Endothelial cell of umbilical vein (primary cell): ENCODE results near the gene CCDC85C. TPM values are rescaled to one million over a fixed set of nuclear protein-coding genes. Genes with fewer than 3 reads are reported as not detected.

Experiments
- BruUV-seq: library from RNA; stranded (reverse); fragments of 400-500 nt; replicated peaks from 2 replicates; lab custom pipeline; 2021; lab: Mats Ljungman, UMichigan
- CTCF ChIA-PET: fragments of 300-600, 350-600 bp; sonication (Branson Sonifier 250); formaldehyde crosslinking; loops from one replicate; lab custom pipeline; 2021; ENCODE audit warnings: antibody characterized with exemption, inconsistent platforms; lab: Charles Lee
- POLR2A ChIA-PET: fragments of 300-600, 350-600 bp; sonication (Branson Sonifier 250); formaldehyde crosslinking; loops from one replicate; lab custom pipeline; 2021; ENCODE audit warnings: antibody characterized with exemption, inconsistent platforms; lab: Charles Lee
- DNase-seq: peaks from one replicate; pipeline ENCODE4 v3.0.0-alpha.2; 2011; ENCODE audit warnings: low read depth, low spot score
- FAIRE-seq: peaks from 2 replicates; lab custom pipeline; 2011; peaks lifted over from hg19 to GRCh38; lab: Jason Lieb, UNC
- H2AFZ ChIP-seq: 2 replicates; pipeline ENCODE4 v1.6.0; 2012; ENCODE audit warnings: low read depth, low read length, control low read depth, inconsistent platforms
- H3K27ac ChIP-seq: 2 replicates; pipeline ENCODE4 v1.5.1; 2011; ENCODE audit warnings: low read depth, mild to moderate bottlenecking, control low read depth, low read length, moderate library complexity; ENCODE audit not compliant: insufficient read depth
- H3K27me3 ChIP-seq, 2 experiments: 2 replicates each; pipeline versions ENCODE4 v1.6.0 to v1.6.1; 2011; ENCODE audit warnings: low read length in 2 of 2, mixed read lengths in 1 of 2; ENCODE audit not compliant: control insufficient read depth in 2 of 2, insufficient read depth in 2 of 2
- H3K36me3 ChIP-seq, 2 experiments: 2 replicates in 1 of 2; 3 replicates in 1 of 2; pipeline ENCODE4 v1.5.1; 2011; ENCODE audit warnings: low read length in 2 of 2, mild to moderate bottlenecking in 1 of 2, moderate library complexity in 1 of 2; ENCODE audit not compliant: control insufficient read depth in 2 of 2, insufficient read depth in 2 of 2; ENCODE audit errors: extremely low read depth in 1 of 2
- H3K4me1 ChIP-seq: 3 replicates; pipeline ENCODE4 v1.5.1; 2011; ENCODE audit warnings: mild to moderate bottlenecking, low read length; ENCODE audit not compliant: control insufficient read depth, insufficient read depth; ENCODE audit errors: extremely low read depth
- H3K4me2 ChIP-seq: 2 replicates; pipeline ENCODE4 v1.6.1; 2011; ENCODE audit warnings: low read length, control low read depth, mixed read lengths; ENCODE audit not compliant: insufficient read depth
- H3K4me3 ChIP-seq, 3 experiments: fragments of 200-600 bp in 1 of 3; sonication (generic), shearing (Covaris generic) in 1 of 3; replicated peaks in 1 of 3; 2 replicates each; pipeline ENCODE4 v1.5.1; 2011 to 2016; ENCODE audit warnings: control low read depth in 3 of 3, low read length in 3 of 3, mild to moderate bottlenecking in 2 of 3, inconsistent platforms in 1 of 3, low read depth in 1 of 3, moderate library complexity in 1 of 3; ENCODE audit not compliant: insufficient read depth in 1 of 3
- H3K79me2 ChIP-seq: 2 replicates; pipeline ENCODE4 v1.6.0; 2012; ENCODE audit warnings: low read length, inconsistent platforms; ENCODE audit not compliant: control insufficient read depth, insufficient read depth
- H3K9ac ChIP-seq: replicated peaks from 2 replicates; pipeline ENCODE3; 2011; ENCODE audit warnings: low read length, control low read depth; ENCODE audit not compliant: insufficient read depth; ENCODE audit errors: extremely low read depth
- H3K9me1 ChIP-seq: replicated peaks from 3 replicates; pipeline ENCODE4 v1.6.0; 2011; ENCODE audit warnings: mild to moderate bottlenecking, low read length; ENCODE audit not compliant: control insufficient read depth, insufficient read depth; ENCODE audit errors: extremely low read depth
- H3K9me3 ChIP-seq: replicated peaks from 2 replicates; pipeline ENCODE4 v1.5.1; 2012; ENCODE audit warnings: low read length, inconsistent platforms; ENCODE audit not compliant: control insufficient read depth, insufficient read depth
- H4K20me1 ChIP-seq: replicated peaks from 2 replicates; pipeline ENCODE3; 2011; ENCODE audit warnings: mild to moderate bottlenecking, low read length; ENCODE audit not compliant: control insufficient read depth, insufficient read depth; ENCODE audit errors: extremely low read depth
- EZH2 ChIP-seq: IDR thresholded peaks from 2 replicates; pipeline ENCODE4 v1.6.1; 2012; ENCODE audit warnings: borderline replicate concordance, low read depth, mild to moderate bottlenecking, moderate library complexity, low read length, inconsistent platforms; ENCODE audit not compliant: severe bottlenecking
- FOS ChIP-seq: IDR thresholded peaks from 2 replicates; pipeline ENCODE4 v1.6.1; 2011; ENCODE audit warnings: mild to moderate bottlenecking, low read length, moderate library complexity, borderline replicate concordance; ENCODE audit not compliant: insufficient read depth
- GATA2 ChIP-seq: IDR thresholded peaks from 2 replicates; pipeline ENCODE4 v1.7.0; 2011; ENCODE audit warnings: low read depth, mild to moderate bottlenecking, moderate library complexity, mixed read lengths, low read length; ENCODE audit not compliant: insufficient read length, insufficient read depth
- JUN ChIP-seq: IDR thresholded peaks from 2 replicates; pipeline ENCODE4 v1.6.1; 2011; ENCODE audit warnings: borderline replicate concordance, low read depth; ENCODE audit not compliant: insufficient read length, insufficient read depth
- MYC ChIP-seq: IDR thresholded peaks from one replicate; pipeline ENCODE4 v1.6.1; 2011; ENCODE audit warnings: mild to moderate bottlenecking, low read depth, low read length
- POLR2A ChIP-seq: IDR thresholded peaks from 2 replicates; pipeline ENCODE4 v1.6.1; 2012; ENCODE audit warnings: low read depth, mild to moderate bottlenecking, control low read depth, low read length
- POLR2AphosphoS5 ChIP-seq: IDR thresholded peaks from 2 replicates; pipeline ENCODE4 v1.6.1; 2012; ENCODE audit warnings: low read depth, mild to moderate bottlenecking, control low read depth, low read length, moderate library complexity; ENCODE audit not compliant: insufficient read depth
- dilution Hi-C: fragments of 300-500 bp; cut with MboI; formaldehyde crosslinking; loops from one replicate; pipeline ENCODE4 v1.15.0; 2019; ENCODE audit warnings: low sequenced_read_pairs; ENCODE audit not compliant: extremely low pct_ligation_motif_present
- intact Hi-C: fragments of 100-400 bp; cut with micrococcal nuclease; formaldehyde crosslinking; loops from one replicate; pipeline ENCODE4 v1.10.0; 2022
- polyA plus RNA-seq, 4 experiments: library from polyadenylated mRNA; depleted of rRNA in 3 of 4; stranded (reverse) in 3 of 4; unstranded in 1 of 4; fragments of >200 nt; gene quantifications; 2 replicates each; pipeline versions ENCODE4 v1.2.1 to v1.2.3, GENCODE V29; 2011 to 2012; ENCODE audit warnings: missing spikeins in 1 of 4
- total RNA-seq: library from RNA; stranded (reverse); gene quantifications from 2 replicates; pipeline ENCODE4 v1.2.3, GENCODE V29; 2021
- TF ChIP-seq, protein P1 (sequence below): IDR thresholded peaks from 2 replicates; pipeline ENCODE4 v1.6.1; 2011; ENCODE audit not compliant: insufficient read depth, insufficient read length
- TF ChIP-seq, protein P2 (sequence below), 2 donors: IDR thresholded peaks; 1 replicate in 1 of 2; 2 replicates in 1 of 2; pipeline ENCODE4 v1.5.1; 2011; ENCODE audit warnings: low read length in 2 of 2, mild to moderate bottlenecking in 2 of 2, moderate library complexity in 2 of 2, control low read depth in 1 of 2, inconsistent platforms in 1 of 2, low read depth in 1 of 2; ENCODE audit not compliant: insufficient read depth in 1 of 2; ENCODE audit errors: extremely low read depth in 1 of 2

The CCDC85C gene
- total and polyA plus RNA-seq, 2 donors (not counting 3 experiments of a cell fraction or from before 2014, with no cell fraction given), result 7.5 to 17.8 TPM

DNA sequence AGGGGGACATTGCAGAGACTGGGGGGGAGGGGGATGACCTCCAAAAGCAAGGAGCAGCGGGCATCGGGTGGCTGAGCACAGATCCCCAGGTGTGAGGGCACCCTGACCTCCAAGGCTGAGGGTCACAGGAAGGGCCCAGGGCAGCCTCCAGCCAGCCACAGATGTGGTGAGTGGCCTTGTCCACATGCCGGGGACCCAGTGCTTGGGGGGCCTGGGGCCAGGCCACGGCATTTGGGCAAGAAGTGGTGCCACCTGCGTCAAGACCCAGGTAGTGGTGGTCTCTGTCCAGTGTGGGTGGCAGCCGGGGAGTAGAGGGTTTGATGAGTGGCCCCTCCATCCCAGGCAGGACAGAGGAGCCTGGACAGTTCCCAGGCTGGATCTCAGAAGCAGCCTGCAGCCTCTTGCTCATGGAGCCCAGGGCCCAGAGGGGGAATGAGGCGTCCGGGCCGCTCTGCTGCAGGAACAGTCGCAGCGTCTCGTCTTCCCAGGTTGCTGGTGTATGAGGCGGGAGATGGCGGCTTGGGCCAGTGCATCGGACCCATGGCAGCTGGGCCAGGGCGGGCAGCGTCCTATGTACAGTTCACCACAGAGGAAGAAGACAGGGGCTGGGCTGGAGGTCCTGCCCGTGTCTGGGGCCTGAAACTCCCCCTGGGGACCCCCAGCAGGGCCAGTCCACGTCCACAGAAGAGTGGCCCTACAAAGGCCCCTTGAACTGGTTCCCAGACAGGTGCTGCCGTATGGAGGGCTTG, 89.3 kb downstream of the CCDC85C start:
- CTCF ChIA-PET, result interaction anchor here (1.3 kb wide), 1 partner anchor 114 kb away, joined by 3 read pairs; no protein-coding TSS in a partner anchor
- no peak for DNase-seq

More for the DNA sequence above, 89.3 kb downstream of the CCDC85C start:
- Histone ChIP-seq H3K9me1 (no peaks in the 10 kb centered on the region), H3K9me3 (no peaks in the 10 kb centered on the region), H3K79me2 (no peaks in the 10 kb centered on the region), H3K4me1 (no peaks in the 10 kb centered on the region), H3K27me3 (no peaks in the 10 kb centered on the region), H2AFZ (no peak overlapping the region), H3K36me3 (peaks cover 0 to 17% of the 10 kb centered on the region in 2 experiments), H3K27ac (no peak overlapping the region), H4K20me1 (no peaks in the 10 kb centered on the region), H3K4me3 (no peak overlapping the region), H3K9ac (no peak overlapping the region), H3K4me2 (no peak overlapping the region)
- no peak for FAIRE-seq
- BruUV-seq, result no TSS peak
- intact Hi-C loops (no loop called here), dilution Hi-C loops (no loop called here)
- TF ChIP-seq, protein P1, sequence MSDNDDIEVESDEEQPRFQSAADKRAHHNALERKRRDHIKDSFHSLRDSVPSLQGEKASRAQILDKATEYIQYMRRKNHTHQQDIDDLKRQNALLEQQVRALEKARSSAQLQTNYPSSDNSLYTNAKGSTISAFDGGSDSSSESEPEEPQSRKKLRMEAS, result no peak
- TF ChIP-seq FOS, result no peak
- TF ChIP-seq JUN, result no peak
- TF ChIP-seq MYC, result no peak
- no peak for TF ChIP-seq POLR2AphosphoS5
- TF ChIP-seq, protein P2, sequence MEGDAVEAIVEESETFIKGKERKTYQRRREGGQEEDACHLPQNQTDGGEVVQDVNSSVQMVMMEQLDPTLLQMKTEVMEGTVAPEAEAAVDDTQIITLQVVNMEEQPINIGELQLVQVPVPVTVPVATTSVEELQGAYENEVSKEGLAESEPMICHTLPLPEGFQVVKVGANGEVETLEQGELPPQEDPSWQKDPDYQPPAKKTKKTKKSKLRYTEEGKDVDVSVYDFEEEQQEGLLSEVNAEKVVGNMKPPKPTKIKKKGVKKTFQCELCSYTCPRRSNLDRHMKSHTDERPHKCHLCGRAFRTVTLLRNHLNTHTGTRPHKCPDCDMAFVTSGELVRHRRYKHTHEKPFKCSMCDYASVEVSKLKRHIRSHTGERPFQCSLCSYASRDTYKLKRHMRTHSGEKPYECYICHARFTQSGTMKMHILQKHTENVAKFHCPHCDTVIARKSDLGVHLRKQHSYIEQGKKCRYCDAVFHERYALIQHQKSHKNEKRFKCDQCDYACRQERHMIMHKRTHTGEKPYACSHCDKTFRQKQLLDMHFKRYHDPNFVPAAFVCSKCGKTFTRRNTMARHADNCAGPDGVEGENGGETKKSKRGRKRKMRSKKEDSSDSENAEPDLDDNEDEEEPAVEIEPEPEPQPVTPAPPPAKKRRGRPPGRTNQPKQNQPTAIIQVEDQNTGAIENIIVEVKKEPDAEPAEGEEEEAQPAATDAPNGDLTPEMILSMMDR (IDR thresholded peaks at IDR 0.05; ENCODE audit: extremely low read depth in 1 of 2, insufficient read depth in 1 of 2, low read depth in 1 of 2, low read length in 2 of 2), result no peak
- no peak for TF ChIP-seq POLR2A
- no peak for TF ChIP-seq EZH2
- TF ChIP-seq GATA2, result no peak
- POLR2A ChIA-PET, result no interaction called here
